ENCODE data around the gene ARVCF.

GRCh38 chr22:20058989-20059770, 42.6 kb upstream of the ARVCF start:
- TF ChIP-seq CTCF (conservative IDR thresholded peaks at IDR 0.05) (no peak), EZH2 (IDR thresholded peaks at IDR 0.05; ENCODE audit: low read depth) (no peak)
